ENCODE measurements around the gene ABCF3.
A peak's percentile ranks its signal among the peaks of the same experiment; 100 is the strongest.
"Not testable (repeated sequence)": the region's sequence is repeated elsewhere in the genome, so short reads cannot be mapped to it uniquely, and the experiment has no call there.

ABCF3 gene, protein sequence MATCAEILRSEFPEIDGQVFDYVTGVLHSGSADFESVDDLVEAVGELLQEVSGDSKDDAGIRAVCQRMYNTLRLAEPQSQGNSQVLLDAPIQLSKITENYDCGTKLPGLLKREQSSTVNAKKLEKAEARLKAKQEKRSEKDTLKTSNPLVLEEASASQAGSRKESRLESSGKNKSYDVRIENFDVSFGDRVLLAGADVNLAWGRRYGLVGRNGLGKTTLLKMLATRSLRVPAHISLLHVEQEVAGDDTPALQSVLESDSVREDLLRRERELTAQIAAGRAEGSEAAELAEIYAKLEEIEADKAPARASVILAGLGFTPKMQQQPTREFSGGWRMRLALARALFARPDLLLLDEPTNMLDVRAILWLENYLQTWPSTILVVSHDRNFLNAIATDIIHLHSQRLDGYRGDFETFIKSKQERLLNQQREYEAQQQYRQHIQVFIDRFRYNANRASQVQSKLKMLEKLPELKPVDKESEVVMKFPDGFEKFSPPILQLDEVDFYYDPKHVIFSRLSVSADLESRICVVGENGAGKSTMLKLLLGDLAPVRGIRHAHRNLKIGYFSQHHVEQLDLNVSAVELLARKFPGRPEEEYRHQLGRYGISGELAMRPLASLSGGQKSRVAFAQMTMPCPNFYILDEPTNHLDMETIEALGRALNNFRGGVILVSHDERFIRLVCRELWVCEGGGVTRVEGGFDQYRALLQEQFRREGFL
- 63.8 to 88.5 reads per million in 2 donors for total RNA-seq

DNA sequence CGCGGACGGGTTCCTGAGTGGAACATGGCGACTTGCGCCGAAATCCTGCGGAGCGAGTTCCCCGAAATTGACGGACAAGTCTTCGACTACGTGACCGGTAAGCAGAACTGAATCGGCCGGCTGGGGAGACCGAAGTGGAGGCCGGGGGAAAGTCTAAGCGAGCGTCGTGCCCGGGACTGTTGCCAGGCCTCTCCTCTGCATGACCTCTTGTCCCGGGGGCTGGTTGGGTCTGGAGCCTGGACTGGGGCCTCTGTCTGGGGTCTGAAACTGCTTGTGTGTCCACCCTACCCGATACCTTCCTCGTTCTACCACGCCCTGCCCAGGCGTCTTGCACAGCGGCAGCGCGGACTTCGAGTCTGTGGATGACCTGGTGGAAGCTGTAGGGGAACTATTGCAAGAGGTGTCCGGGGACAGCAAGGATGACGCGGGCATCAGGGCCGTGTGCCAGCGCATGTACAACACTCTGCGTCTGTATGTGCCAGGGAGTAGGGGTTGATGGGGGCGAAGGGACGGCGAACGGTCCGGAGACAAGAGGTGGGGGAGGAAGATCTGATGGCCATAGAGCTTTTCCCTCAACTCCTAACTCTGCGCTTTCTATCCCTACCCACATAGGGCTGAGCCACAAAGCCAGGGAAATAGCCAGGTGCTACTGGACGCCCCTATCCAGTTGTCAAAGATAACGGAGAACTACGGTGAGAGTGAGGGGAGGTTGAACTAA lies at the start of gene ABCF3:
ABCF3 (plus strand) TSS at position 16 of the 718 bp plus-strand sequence; CDS start at position 25, 9 bp downstream.
- peak in 1 of 5 experiments; percentile 40 for DNase-seq

DNA sequence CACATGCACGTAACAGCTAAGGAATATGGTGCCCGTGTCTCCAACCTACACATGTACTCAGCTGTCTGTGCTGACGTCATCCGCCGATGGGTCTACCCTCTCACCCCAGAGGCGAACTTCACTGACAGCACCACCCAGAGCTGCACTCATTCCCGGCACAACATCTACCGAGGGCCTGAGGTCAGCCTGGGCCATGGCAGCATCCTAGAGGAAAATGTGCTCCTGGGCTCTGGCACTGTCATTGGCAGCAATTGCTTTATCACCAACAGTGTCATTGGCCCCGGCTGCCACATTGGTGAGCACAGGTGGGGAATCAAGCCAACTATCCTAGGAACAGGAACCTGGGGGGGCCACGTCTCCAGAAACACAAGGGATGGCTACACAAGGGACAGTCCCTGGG lies 45.6 kb upstream of the ABCF3 start:
- no peak for DNase-seq

DNA sequence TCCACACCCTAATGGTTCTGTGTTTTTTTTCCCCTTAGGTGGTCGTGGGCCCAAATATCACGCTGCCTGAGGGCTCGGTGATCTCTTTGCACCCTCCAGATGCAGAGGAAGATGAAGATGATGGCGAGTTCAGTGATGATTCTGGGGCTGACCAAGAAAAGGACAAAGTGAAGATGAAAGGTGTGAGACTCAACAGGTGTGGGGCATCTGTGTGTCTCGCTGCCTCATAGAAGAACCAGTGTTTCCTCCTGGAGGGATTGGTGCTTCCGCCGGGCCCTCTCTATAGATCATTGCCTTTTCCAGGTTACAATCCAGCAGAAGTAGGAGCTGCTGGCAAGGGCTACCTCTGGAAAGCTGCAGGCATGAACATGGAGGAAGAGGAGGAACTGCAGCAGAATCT lies 43.8 kb upstream of the ABCF3 start:
- no peak for DNase-seq

DNA sequence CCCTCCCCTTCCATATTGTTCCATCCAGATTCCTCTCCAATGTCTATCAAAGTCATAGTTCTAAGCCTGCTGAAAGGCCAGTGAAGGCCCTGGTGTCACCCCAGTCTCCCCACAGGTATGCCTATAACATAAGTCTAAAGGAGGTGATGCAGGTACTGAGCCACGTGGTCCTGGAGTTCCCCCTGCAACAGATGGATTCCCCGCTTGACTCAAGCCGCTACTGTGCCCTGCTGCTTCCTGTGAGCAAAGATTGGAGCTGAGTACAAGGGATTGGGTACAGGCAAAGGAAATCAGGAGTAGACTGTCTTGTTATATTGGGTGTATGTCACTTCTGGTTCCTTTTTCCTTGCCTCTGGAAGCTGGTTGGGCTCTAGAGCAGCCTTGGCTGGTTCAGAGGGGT lies 42.7 kb upstream of the ABCF3 start:
- no peak for DNase-seq

DNA sequence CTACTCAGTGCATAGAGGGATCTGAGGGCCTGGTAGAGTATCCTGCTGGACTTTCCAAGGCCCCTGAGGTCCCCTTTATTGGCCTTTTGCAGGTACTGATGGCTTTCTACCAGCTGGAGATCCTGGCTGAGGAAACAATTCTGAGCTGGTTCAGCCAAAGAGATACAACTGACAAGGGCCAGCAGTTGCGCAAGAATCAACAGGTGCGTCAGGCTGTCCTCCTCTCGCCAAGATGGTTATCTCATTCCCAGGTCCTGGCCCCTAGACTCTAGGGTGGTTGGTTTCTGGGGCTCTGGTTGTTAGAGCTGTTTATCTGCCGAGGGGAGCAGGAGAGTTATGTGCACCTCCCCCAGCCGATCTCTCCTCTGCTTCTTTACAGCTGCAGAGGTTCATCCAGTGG lies 41.5 kb upstream of the ABCF3 start:
- no peak for DNase-seq

DNA sequence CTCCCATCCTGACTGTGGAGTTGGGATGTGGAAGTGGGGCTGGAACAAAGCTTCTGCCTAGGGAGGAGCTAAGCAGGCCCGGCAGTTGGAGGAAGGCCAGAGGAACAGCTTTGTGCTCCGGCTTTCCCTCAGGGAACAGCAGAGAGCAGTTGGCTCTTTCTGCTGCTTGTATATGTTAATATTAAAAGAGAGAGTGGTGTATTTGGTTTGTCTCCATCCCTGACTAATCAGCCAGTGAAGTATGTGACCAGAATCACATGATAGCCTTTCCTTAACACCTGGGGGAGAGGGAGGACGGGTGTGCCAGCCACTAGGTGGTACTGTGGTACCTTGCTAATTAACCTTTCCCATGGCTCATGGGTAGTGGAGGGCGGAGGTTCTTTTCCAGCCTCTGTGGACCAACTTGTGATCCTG lies 40.9 kb upstream of the ABCF3 start:
- DNase-seq: peak in 1 of 5 experiments; percentile 33

DNA sequence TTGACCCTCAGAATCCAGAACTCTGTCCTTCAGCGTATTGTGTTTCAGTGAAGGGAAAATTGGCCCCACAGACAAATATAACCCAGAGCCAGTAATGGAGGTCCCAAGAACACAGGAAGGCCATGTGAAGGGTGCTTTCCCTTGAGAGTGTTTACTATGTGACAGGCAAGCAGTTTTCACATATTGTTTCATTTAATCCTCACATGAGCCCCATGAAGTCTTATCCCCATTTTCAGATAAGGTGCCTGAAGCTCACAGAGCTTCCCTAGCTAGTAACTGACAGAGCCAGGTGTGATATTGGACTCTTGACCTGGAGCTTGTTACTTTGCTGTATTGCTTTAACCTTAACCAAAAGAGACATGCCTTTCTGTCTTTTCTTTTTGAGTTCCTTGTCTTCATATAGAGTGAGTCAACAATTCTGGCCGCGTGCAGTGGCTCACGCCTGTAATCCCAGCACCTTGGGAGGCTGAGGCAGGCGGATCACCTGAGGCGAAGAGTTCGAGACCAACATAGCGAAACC lies 40.2 kb upstream of the ABCF3 start:
- no peak for DNase-seq

DNA sequence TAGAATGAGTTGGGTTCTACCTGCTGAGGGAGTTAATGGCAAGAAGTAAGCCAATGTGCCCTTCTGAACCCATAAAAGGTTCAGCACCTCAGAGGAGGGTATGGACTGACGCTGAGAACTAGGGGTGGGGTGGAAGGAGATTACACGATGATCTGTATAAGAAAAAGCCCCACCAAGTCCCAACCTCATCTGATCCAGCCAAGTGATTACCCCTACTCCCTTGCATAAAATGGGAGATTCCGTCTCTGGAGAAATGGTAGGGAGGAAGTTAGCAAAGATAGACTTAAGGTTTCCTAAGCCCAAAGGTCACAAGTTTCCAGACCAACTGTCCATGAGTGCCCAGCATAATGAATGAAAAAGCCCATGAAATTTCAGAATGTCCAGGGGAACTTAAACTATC lies 37.9 kb upstream of the ABCF3 start:
- no peak for DNase-seq

DNA sequence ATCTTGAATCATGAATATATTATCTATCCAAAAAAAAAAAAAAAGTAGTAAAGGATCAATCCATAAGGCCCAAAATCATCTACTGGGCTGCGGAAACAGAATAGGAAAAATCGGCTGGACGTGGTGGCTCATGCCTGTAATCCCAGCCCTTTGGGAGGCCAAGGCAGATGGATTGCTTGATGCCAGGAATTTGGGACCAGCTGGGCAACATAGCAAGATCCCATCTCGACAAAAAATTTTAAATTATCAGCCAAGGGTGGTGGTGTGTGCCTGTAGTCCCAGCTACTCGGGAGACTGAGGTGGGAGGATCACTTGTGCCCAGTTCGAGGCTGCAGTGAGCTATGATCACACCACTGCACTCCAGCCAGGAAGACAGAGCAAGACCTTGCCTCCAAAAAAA lies 36.9 kb upstream of the ABCF3 start:
- no peak for DNase-seq

DNA sequence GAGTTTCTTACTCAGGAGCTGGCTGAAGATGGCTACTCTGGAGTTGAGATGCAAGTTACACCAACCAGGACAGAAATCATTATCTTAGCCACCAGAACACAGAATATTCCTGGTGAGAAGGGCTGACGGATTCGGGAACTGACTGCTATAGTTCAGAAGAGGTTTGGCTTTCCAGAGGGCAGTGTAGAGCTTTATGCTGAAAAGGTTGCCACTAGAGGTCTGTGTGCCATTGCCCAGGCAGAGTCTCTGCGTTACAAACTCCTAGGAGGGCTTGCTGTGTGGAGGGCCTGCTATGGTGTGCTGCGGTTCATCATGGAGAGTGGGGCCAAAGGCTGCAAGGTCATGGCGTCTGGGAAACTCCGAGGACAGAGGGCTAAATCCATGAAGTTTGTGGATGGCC lies 36.2 kb upstream of the ABCF3 start:
- DNase-seq: not testable (repeated sequence)

DNA sequence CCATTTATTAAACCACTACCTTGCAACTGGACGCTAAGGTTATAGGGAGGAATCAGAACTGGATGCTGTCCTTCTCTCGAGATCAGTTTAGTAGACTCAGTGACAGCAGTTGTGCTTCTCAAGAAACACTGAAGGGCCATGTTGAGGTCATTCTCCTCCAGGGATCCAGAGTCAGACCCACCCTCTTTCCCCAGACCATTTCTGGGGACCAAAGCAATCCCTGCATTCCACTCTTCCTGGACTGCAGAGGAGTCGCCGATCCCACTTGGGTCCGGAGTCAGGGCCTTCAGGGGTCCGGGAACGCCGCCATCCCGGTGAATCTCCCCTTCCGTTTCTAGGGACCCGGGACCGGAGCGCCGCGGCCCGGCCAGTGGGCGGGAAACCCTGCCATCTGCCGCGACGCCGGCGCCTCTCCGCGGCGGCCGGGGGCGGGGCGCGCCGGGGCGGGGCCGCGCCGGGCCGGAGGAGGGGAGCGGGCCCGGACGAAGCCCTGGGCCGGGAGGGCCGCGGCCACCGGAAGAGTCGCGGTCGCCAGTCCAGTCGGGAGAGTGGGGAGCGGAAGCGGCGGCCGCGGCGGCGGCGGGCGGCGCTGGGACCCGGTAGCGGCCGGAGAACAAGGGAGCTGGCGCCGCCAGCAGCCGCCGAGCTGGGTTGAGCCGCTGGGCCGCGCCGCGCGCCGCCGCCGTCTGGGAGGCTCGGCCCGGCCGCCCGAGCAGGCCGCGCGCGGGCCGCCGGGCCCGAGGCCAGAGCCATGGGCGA lies 30.9 kb upstream of the ABCF3 start, which contains the start of gene DVL3:
DVL3 (plus strand) TSS at position 493 of the 759 bp plus-strand sequence; CDS start at position 752, 259 bp downstream.
- peak in 2 of 5 experiments; percentile 18 to 55 for DNase-seq

DNA sequence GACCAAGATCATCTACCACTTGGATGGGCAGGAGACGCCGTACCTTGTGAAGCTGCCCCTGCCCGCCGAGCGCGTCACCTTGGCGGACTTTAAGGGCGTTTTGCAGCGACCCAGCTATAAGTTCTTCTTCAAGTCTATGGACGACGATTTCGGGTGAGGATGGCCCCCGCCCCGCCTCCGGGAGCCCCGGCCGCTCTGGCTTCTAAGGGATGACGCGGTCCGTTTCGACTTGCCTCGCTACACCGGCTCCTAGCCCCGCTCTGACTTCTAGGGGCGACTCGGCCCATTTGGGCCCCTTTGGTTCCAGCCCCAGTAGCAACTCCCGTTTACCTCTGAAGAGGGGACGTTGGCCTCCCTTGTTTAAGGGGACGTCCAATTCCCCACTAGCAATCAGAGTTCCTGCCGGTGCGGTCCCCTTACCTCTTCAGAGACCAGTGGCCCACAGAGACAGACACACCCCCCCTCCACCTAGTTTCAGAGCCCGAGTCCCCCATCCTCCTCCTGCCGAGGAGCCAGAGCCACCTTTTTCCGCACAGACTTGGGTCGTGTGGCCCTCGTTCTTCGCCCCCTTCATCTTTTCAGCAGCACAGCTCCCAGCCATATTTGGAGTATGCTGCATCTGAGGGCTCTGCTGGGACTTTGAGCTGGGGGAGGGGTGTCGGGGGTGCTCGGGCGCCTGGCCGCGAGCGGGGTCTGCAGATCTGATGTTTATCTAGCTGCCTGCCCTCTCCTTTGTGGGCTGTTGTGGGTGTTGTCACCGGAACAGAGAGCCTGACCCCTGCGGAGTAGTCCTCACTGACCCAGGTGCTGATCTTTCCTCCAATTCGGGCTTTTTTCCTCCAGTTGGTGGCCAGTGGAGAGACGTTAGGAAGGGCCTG lies 30.1 kb upstream of the ABCF3 start:
- peak in 3 of 5 experiments; percentile 27 to 58 (median 30) for DNase-seq

DNA sequence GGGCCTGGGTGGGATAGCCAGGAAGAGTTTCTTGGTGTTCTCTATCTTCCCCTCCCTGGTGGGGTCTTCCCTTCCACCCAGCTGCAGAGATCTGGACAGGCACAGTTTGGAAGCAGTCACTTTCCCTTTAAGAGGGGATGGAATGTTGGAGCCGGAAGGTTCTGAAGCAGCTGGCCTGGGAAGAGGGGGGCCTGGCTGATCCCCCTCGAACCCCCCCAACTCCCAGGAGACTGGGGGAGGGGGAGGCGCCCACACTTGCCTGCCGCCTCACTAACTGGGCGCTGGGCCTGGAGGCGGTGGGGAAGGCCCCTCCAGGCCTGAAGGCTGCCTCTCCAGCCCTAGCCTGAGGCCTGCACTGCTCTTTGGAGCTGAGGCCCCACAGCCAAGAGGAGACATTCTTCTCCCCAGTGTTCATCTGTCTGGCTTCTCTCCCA lies 29.5 kb upstream of the ABCF3 start:
- no peak for DNase-seq

DNA sequence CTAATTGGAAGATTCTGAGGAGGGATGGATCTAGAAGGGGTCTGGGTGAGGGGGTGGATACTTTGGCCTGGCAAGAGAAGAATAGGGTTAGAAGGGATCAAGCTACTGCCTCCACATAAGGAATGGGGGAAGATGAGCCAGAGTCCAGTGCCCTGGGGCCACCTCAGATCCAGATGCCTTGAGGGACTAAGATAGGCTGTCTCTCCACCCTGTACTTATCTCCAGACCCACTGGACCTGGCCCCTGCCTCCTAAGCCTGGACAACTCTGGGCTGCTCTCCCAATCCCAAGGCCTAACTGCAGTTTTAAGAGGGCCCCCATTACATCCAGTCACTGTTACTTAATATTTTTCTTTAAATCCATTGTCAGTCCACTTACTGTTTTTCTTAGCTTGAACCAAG lies 28.8 kb upstream of the ABCF3 start:
- DNase-seq: no peak

DNA sequence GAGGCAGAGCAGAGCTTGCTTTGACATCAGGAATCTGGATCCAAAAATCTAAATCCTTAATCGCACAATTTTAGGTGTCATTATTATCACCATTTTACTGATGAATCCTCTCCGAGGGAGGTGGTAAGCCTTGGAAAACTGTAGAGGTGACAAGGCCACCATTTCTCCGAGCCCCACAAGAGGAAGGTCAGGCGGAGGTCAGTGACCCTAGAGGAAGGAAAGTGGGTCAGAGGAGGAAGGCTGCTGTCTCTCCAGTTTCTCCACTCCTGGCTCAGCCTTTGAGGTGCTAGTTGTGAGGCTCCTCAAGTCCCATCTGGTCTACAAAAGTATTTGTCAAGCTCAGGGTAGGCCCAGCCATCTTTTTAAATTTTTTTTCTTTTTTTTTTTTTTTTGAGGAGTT lies 27.6 kb upstream of the ABCF3 start:
- no peak for DNase-seq

DNA sequence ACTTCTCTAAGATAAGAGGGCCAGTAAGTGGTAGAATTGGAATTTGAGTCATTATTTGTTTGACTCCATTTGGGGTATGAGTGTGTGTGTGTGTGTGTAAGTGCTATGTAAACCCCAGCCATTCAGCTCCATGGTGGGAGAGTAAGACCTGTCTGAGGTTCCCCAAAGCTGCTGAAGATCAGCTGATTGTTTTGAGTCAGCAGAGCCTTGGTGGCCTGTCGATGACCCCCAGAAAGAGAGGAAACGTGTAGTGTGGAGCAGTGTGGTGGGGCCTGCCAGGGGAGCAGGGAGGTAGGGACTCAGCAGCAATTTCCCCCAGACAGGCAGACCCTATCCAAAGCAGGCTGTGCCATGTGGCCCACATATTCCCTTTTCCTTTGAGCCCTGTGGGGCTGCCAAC lies 25.5 kb upstream of the ABCF3 start:
- DNase-seq: peak in 1 of 5 experiments; percentile 60

DNA sequence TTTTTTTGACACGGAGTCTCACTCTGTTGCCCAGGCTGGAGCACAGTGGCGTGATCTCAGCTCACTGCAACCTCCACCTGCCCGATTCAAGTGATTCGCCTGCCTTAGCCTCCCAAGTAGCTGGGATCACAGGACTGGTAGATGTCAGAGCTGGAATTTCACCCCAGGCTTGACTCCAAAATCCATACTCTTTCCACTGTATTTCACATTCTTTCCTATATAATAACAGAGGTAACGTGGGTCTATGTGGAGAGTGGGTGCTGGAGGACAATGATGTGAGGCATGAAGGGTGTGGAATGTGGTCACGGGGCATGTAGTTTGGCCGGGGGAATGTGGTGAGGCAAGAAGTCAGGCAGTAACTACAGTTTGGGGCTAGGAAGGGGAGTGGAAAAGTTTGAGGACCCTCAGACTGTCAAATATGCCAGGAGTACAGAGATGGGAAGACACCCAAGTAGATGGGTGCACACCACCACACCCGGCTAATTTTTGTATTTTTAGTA lies 23.4 kb upstream of the ABCF3 start:
- DNase-seq: not testable (repeated sequence)

DNA sequence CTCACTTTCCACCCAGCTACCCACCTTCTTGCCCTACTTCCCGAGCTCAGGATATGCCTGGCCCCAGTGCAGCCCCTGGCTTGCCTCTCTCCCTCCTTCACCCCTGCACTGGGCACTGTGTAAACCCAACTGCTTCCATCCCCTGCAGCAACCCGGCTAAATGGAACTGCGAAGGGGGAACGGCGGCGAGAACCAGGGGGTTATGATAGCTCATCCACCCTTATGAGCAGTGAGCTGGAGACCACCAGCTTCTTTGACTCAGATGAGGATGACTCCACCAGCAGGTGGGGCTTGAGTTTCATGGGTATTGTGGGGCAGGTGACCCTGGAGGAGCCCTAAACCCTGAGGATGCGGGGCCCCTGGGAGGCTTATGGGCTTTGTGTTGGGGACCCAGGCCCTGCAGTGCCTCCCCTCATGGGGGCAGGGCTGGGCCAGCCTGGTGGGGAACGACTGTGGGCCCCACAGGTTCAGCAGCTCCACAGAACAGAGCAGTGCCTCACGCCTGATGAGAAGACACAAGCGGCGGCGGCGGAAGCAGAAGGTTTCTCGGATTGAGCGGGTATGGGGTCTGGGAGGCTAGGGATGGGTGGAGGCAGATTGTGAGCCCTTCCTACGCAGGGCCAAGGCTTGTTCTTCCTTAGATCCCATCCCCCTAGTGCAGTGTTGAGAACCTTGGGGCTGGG lies 21.2 kb upstream of the ABCF3 start:
- no peak for DNase-seq

DNA sequence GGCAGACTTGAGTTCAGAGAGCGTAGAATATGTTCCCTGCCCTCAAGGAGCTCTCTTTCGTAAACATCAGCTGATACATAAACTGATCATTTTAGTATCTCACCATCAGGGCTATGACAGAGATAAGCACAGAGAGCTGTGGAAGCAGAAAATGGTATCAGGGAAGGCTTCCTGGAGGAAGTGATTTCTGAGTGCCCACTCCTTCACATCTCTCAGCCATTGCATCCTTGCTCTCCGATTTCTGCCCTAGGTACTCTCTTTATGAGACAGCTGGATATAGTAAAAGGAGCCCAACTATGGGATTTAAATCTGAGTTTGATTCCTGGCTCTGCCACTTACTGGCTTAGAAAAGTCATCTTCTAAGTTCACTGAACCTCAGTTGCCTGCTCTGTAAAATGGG lies 20.5 kb upstream of the ABCF3 start:
- no peak for DNase-seq

DNA sequence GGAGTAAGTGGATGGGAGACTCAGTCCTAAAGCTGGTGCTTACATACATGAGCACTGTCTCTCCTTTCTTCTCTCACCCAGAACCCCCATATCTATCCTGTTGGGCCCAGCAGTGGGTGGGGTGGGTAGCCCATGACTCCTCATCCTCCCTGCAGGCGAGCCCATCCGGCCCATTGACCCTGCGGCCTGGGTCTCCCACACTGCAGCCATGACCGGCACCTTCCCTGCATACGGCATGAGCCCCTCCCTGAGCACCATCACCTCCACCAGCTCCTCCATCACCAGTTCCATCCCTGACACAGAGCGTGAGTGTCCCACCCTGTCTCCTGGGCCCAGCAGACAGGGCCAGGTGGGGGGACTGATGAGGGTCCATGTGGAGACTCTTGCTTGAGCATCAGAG lies 19.3 kb upstream of the ABCF3 start:
- no peak for DNase-seq
